Neural cell (in vitro differentiated cells): ENCODE results near the gene SLC25A30.

Source experiments
- CTCF ChIP-seq: fragments of 450-650 bp; IDR thresholded peaks from 2 replicates; pipeline ENCODE4 v1.5.1; 2014; ENCODE audit warnings: antibody characterized with exemption, mild to moderate bottlenecking, moderate library complexity; ENCODE audit not compliant: poor library complexity, severe bottlenecking
- EZH2 ChIP-seq: fragments of 200-600, 300-800 bp; shearing (Covaris generic), sonication (generic); IDR thresholded peaks from 2 replicates; pipeline ENCODE4 v1.6.1; 2014; ENCODE audit warnings: antibody characterized with exemption, low read length, borderline replicate concordance, mild to moderate bottlenecking; ENCODE audit not compliant: insufficient read depth, poor library complexity, severe bottlenecking
- POLR2AphosphoS5 ChIP-seq: IDR thresholded peaks from 2 replicates; pipeline ENCODE4 v1.6.1; 2012
- REST ChIP-seq: IDR thresholded peaks from 2 replicates; pipeline ENCODE4 v1.6.1; 2012; ENCODE audit warnings: borderline replicate concordance
- SMC3 ChIP-seq: fragments of 450-650 bp; conservative IDR thresholded peaks from 2 replicates; pipeline ENCODE4 v1.6.1; 2014; ENCODE audit warnings: antibody characterized with exemption, mild to moderate bottlenecking, moderate library complexity; ENCODE audit not compliant: poor library complexity
- TAF1 ChIP-seq: IDR thresholded peaks from 2 replicates; pipeline ENCODE4 v1.6.1; 2012; ENCODE audit warnings: low read depth

- TF ChIP-seq TAF1, result no peak
- TF ChIP-seq CTCF, result no peak
- no peak for TF ChIP-seq SMC3
- TF ChIP-seq EZH2, result no peak
- TF ChIP-seq REST, result no peak
- no peak for TF ChIP-seq POLR2AphosphoS5
These were observed 32.9 kb downstream of the SLC25A30 start for GRCh38 chr13:45385320-45385719.
